Measurements from ENCODE around the gene NKAIN2. TPM values are rescaled to one million over a fixed set of nuclear protein-coding genes. Genes with fewer than 3 reads are reported as not detected.

NKAIN2 gene
- total and polyA plus RNA-seq, 9 of the 15 experiments (the other 6 are each of a cell fraction or from before 2014, with no cell fraction given): not detected

DNA sequence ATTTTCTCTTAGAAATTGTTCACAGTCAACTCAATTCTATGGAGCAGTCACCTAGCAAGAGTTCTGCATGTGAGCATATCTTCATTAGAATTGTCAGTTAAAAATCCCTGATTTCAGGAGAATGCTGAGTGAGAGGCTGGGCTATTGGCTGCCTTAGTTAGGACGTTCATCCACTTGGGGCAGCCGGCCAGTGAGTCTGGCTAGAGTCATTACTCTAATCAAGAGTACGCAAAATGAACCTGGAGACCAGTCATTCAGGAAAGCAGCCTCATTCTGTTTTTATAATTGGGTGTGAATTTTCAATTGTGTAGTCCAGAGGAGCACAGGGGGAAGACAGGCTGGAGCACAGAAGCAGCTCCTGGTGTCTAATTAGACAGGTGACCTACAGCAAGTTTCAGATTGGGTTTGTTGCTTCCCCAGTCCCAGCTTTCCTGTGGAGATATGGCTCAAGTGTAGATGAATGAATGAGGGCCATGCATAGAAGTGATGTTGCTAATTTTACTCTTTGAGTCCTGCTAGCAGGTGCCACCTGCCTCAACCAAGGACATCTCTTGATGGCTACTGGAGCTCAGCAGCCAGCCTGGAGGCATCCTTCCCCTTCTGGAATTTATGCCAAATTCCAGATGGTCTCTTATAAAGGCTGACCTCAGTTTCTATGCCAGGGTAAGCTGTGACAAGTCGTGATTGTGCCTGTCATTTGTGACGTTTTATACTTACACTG is 265.7 kb downstream of the NKAIN2 start:
- ChIA-PET POLR2A (no interaction called here), CTCF (ENCODE audit: low intra/inter-chr PET ratio) (no interaction called here)
- FAIRE-seq (no peak), ATAC-seq (no peak), DNase-seq (ENCODE audit: extremely low read depth in 1 of 4, low spot score in 3 of 4) (no peak)
- Histone ChIP-seq H3K4me3 (no peak overlapping the region), H3K79me2 (ENCODE audit: control insufficient read depth, insufficient read depth, low read length) (no peaks in the 10 kb centered on the region), H3K4me2 (ENCODE audit: insufficient read depth, low read length) (no peak overlapping the region), H3K27ac (ENCODE audit: extremely low read depth, low read depth, low read length) (no peak overlapping the region), H4K20me1 (replicated peaks; ENCODE audit: control insufficient read depth, insufficient read depth, low read length) (no peaks in the 10 kb centered on the region), H3K9me3 (replicated peaks; ENCODE audit: control insufficient read depth, insufficient read depth, low read depth, low read length) (peaks cover 2% of the 10 kb centered on the region; the same call in 1 of the 2 replicates), H3K27me3 (ENCODE audit: control insufficient read depth in 2 of 2, insufficient read depth in 2 of 2, low read length in 2 of 2) (no peaks in the 10 kb centered on the region), H3K4me1 (replicated peaks in 1 of 2; ENCODE audit: control insufficient read depth in 2 of 2, insufficient read depth in 2 of 2, low read length in 2 of 2) (no peaks in the 10 kb centered on the region), H3K36me3 (ENCODE audit: control insufficient read depth, insufficient read depth, low read length) (no peaks in the 10 kb centered on the region), H3K9ac (ENCODE audit: insufficient read depth in 1 of 2, low read depth in 2 of 2, low read length in 2 of 2) (no peak overlapping the region), H2AFZ (ENCODE audit: low read depth, low read length) (no peak overlapping the region), H3K9me1 (ENCODE audit: control insufficient read depth, insufficient read depth, low read length) (no peaks in the 10 kb centered on the region)
- intact Hi-C loops (cut with micrococcal nuclease): no loop called here
- in situ Hi-C loops (cut with MboI): no loop called here
- 2% methylated on average over 5 of the region's 5 CpGs for WGBS (ENCODE audit: insufficient coverage, low coverage, missing lambda C conversion rate)
- no peak for TF ChIP-seq NR1H2 (CRISPR knock-in tag; IDR thresholded peaks at IDR 0.05)
- no peak for TF ChIP-seq ZBTB8A (IDR thresholded peaks at IDR 0.05; ENCODE audit: partially characterized antibody)
- no TSS peak for BruUV-seq (replicated peaks)

DNA sequence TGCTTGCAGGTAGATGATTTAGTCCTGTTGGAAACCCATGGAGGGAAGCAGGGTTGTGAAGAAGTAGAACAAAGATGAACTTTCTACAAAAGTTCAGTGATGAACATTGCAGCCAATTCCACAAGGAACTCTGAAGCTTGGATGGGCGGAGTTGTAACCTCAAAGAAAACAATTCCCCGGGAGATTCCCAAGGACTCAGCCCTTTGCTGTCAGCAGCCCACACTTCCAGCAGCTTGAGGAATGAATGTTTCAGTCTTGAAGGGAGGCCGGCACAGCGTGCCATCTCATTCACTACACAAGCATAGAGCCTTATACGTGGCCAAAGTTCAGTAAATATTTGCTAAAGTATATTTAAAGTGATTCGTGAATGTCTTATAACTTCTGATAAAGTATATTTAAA is 269.4 kb downstream of the NKAIN2 start:
- POLR2A ChIA-PET: no interaction called here
- no TSS peak for BruUV-seq (replicated peaks)
- TF ChIP-seq ESRRB (CRISPR knock-in tag; IDR thresholded peaks at IDR 0.05; ENCODE audit: borderline replicate concordance) (no peak), KLF10 (CRISPR knock-in tag; IDR thresholded peaks at IDR 0.05) (no peak), CHD1 (IDR thresholded peaks at IDR 0.05; ENCODE audit: low read length) (no peak), ZNF444 (CRISPR knock-in tag; IDR thresholded peaks at IDR 0.05) (no peak), GATAD2A (IDR thresholded peaks at IDR 0.05) (no peak), MYNN (IDR thresholded peaks at IDR 0.05) (no peak), MYNN (CRISPR knock-in tag; IDR thresholded peaks at IDR 0.05) (no peak), ZNF764 (CRISPR knock-in tag; IDR thresholded peaks at IDR 0.05; ENCODE audit: low read depth) (no peak), ZNF184 (CRISPR knock-in tag; IDR thresholded peaks at IDR 0.05) (no peak), PHF20 (IDR thresholded peaks at IDR 0.05; ENCODE audit: partially characterized antibody) (no peak), ERF (CRISPR knock-in tag; IDR thresholded peaks at IDR 0.05) (no peak), TAF15 (IDR thresholded peaks at IDR 0.05; ENCODE audit: low read depth, low read length) (no peak)
- TF ChIP-seq, protein P1, sequence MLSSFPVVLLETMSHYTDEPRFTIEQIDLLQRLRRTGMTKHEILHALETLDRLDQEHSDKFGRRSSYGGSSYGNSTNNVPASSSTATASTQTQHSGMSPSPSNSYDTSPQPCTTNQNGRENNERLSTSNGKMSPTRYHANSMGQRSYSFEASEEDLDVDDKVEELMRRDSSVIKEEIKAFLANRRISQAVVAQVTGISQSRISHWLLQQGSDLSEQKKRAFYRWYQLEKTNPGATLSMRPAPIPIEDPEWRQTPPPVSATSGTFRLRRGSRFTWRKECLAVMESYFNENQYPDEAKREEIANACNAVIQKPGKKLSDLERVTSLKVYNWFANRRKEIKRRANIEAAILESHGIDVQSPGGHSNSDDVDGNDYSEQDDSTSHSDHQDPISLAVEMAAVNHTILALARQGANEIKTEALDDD (IDR thresholded peaks at IDR 0.05): no peak
- WGBS (ENCODE audit: insufficient coverage, low coverage, missing lambda C conversion rate): 1% methylated on average over 6 of the region's 6 CpGs
- no peak overlapping the region for H3K4me2 ChIP-seq (ENCODE audit: insufficient read depth, low read length)
- no peaks in the 10 kb centered on the region for H3K4me1 ChIP-seq (replicated peaks in 1 of 2; ENCODE audit: control insufficient read depth in 2 of 2, insufficient read depth in 2 of 2, low read length in 2 of 2)
- DNase-seq (ENCODE audit: extremely low read depth in 1 of 4, low spot score in 3 of 4): no peak
- no peak for FAIRE-seq
- no peaks in the 10 kb centered on the region for H3K79me2 ChIP-seq (ENCODE audit: control insufficient read depth, insufficient read depth, low read length)
- H3K27ac ChIP-seq (ENCODE audit: extremely low read depth, low read depth, low read length): no peak overlapping the region
- H2AFZ ChIP-seq (ENCODE audit: low read depth, low read length): no peak overlapping the region
- peaks cover 2% of the 10 kb centered on the region; the same call in 1 of the 2 replicates for H3K9me3 ChIP-seq (replicated peaks; ENCODE audit: control insufficient read depth, insufficient read depth, low read depth, low read length)
- H3K9me1 ChIP-seq (ENCODE audit: control insufficient read depth, insufficient read depth, low read length): no peaks in the 10 kb centered on the region
- ATAC-seq: no peak
- no peaks in the 10 kb centered on the region for H3K36me3 ChIP-seq (ENCODE audit: control insufficient read depth, insufficient read depth, low read length)
- H3K4me3 ChIP-seq: no peak overlapping the region
- intact Hi-C loops (cut with micrococcal nuclease): no loop called here
- in situ Hi-C loops (cut with MboI): no loop called here
- no peaks in the 10 kb centered on the region for H4K20me1 ChIP-seq (replicated peaks; ENCODE audit: control insufficient read depth, insufficient read depth, low read length)
- no peaks in the 10 kb centered on the region for H3K27me3 ChIP-seq (ENCODE audit: control insufficient read depth in 2 of 2, insufficient read depth in 2 of 2, low read length in 2 of 2)
- no peak overlapping the region for H3K9ac ChIP-seq (ENCODE audit: insufficient read depth in 1 of 2, low read depth in 2 of 2, low read length in 2 of 2)
- CTCF ChIA-PET (ENCODE audit: low intra/inter-chr PET ratio): no interaction called here
